AG04449 (cell line): ENCODE measurements around the gene TTLL13.

Source experiments
- CTCF ChIA-PET: fragments of 350-600 bp; formaldehyde crosslinking; extraction: SDS; loops from one replicate; lab custom pipeline; 2021; ENCODE audit warnings: antibody characterized with exemption; lab: Yijun Ruan, JAX
- POLR2A ChIA-PET: fragments of 400-600, 350-600 bp; formaldehyde crosslinking; extraction: SDS; loops from one replicate; lab custom pipeline; 2020; ENCODE audit warnings: antibody characterized with exemption, inconsistent platforms; lab: Yijun Ruan, JAX
- DNase-seq: peaks from one replicate; pipeline ENCODE4 v3.0.0-alpha.2; 2010; ENCODE audit warnings: low read depth, low spot score
- H3K4me3 ChIP-seq: 2 replicates; pipeline ENCODE4 v1.5.1; 2011; ENCODE audit warnings: low read depth, mild to moderate bottlenecking, control low read depth, low read length
- CTCF ChIP-seq: IDR thresholded peaks from one replicate; pipeline ENCODE4 v1.5.1; 2011; ENCODE audit warnings: mild to moderate bottlenecking, moderate library complexity, low read length, control low read depth, inconsistent platforms; ENCODE audit not compliant: insufficient read depth; ENCODE audit errors: missing control alignments

Gene TTLL13

GRCh38 chr15:90239371-90239770 is 10.0 kb upstream of the TTLL13 start:
- DNase-seq: no peak
- CTCF ChIA-PET: interaction anchor here (2.7 kb wide), 1 partner anchor 10 kb away, joined by 13 read pairs; the partner anchor contains the start of gene TTLL13
- no peak overlapping the region for H3K4me3 ChIP-seq
- POLR2A ChIA-PET: no interaction called here
- no peak for TF ChIP-seq CTCF

- no peak for DNase-seq
- POLR2A ChIA-PET: no interaction called here
- TF ChIP-seq CTCF: no peak
- CTCF ChIA-PET: no interaction called here
- H3K4me3 ChIP-seq: no peak overlapping the region
Observed at GRCh38 chr15:90240856-90241255, 8.5 kb upstream of the TTLL13 start.

GRCh38 chr15:90241343-90242192 is 7.8 kb upstream of the TTLL13 start:
- no peak for TF ChIP-seq CTCF
- H3K4me3 ChIP-seq: no peak overlapping the region
- no peak for DNase-seq
- CTCF ChIA-PET: interaction anchor here (1.8 kb wide), 1 partner anchor 8 kb away, joined by 8 read pairs; the partner anchor contains the start of genes CIB1 and GDPGP1
- POLR2A ChIA-PET: no interaction called here

GRCh38 chr15:90243943-90244639 is 5.3 kb upstream of the TTLL13 start:
- H3K4me3 ChIP-seq: no peak overlapping the region
- DNase-seq: no peak
- ChIA-PET CTCF (interaction anchor here (1.6 kb wide), 2 partner anchors 13 to 41 kb away, joined by 3 read pairs; no protein-coding TSS in a partner anchor), POLR2A (no interaction called here)
- TF ChIP-seq CTCF: no peak

GRCh38 chr15:90248789-90249202 is 560 bp upstream of the TTLL13 start:
- TF ChIP-seq CTCF: no peak
- DNase-seq: no peak
- POLR2A ChIA-PET: interaction anchor here (1.4 kb wide), 1 partner anchor 15 kb away, joined by 4 read pairs; the partner anchor contains the start of genes CIB1 and GDPGP1
- CTCF ChIA-PET: interaction anchor here (0.9 to 2.9 kb wide), 8 partner anchors 11 to 637 kb away, joined by 3 to 13 read pairs (median 4); partner anchors contain the start of genes CIB1, GDPGP1 and NGRN
- H3K4me3 ChIP-seq: no peak overlapping the region

- no peak overlapping the region for H3K4me3 ChIP-seq
- ChIA-PET CTCF (no interaction called here), POLR2A (no interaction called here)
- no peak for DNase-seq
- TF ChIP-seq CTCF: no peak
Observed at GRCh38 chr15:90257776-90258175, 8.4 kb downstream of the TTLL13 start.
